SH-SY5Y (cell line): ENCODE data around the gene ITPA.

ENCODE experiments used
- GATA2 ChIP-seq: IDR thresholded peaks from 2 replicates; pipeline ENCODE4 v1.6.1; 2011; ENCODE audit warnings: mild to moderate bottlenecking, low read depth, low read length
- GATA3 ChIP-seq: IDR thresholded peaks from 2 replicates; pipeline ENCODE4 v1.6.1; 2011; ENCODE audit warnings: low read depth, mild to moderate bottlenecking, low read length, moderate library complexity

GRCh38 chr20:3235666-3236324 is 26.5 kb downstream of the ITPA start:
- TF ChIP-seq GATA2 (no peak), GATA3 (no peak)
